GM21825 (cell line): Measurements from ENCODE around the gene PHKA2.

Experiments
- ATAC-seq: cut with Tn5 transposase; IDR thresholded peaks from one replicate; pipeline ENCODE4 v1.9.1; 2021; ENCODE audit warnings: mild to moderate bottlenecking, moderate library complexity; ENCODE audit not compliant: unreplicated experiment

PHKA2 gene

GRCh38 chrX:18933617-18934016, 50.3 kb downstream of the PHKA2 start:
- ATAC-seq, result no peak

DNA sequence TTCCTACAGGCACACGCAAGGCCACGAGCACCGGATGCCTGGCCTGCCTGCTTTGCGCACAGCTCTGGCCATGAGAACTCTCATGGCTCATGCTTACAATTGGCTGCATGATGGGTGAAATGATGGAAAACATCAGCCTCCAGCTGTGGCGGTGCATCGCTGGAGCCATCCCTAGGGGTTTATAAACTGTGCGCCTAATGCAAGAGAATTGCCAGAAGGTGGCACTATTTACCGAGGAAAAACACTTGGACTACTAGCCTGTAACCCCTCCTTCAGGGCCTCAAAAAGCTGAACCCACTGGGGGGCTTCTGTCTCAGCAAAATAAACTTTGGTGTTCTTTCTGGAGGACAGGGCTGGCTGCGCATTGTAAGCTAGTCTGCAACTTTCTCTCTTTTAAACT, 51.9 kb downstream of the PHKA2 start:
- ATAC-seq, result no peak

- ATAC-seq, result no peak
Measured at GRCh38 chrX:18929775-18930174, 54.1 kb downstream of the PHKA2 start.

GRCh38 chrX:18927558-18927957, 56.4 kb downstream of the PHKA2 start:
- no peak for ATAC-seq

- no peak for ATAC-seq
Measured at GRCh38 chrX:18924507-18925088, 59.3 kb downstream of the PHKA2 start.

DNA sequence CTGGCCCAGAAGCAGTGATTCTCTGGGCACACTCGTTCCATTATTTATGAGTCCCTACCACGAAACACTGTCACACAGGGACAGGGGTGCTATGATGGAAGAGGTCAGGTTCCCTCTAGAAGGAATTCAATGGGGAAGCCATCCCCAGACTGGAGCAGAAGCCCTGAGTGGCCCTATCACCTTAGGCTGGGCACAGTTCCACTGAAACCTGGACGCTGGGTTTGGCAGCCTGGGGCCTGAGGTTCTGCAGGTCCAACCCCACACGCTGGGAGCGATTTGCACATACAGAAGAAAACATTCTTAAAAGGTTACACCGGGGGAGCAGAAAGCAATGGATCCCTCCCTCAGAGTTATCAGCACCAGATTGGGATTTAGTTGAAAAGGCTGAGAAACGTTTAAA, 63.3 kb downstream of the PHKA2 start:
- no peak for ATAC-seq

GRCh38 chrX:18920079-18920478, 63.8 kb downstream of the PHKA2 start:
- no peak for ATAC-seq

DNA sequence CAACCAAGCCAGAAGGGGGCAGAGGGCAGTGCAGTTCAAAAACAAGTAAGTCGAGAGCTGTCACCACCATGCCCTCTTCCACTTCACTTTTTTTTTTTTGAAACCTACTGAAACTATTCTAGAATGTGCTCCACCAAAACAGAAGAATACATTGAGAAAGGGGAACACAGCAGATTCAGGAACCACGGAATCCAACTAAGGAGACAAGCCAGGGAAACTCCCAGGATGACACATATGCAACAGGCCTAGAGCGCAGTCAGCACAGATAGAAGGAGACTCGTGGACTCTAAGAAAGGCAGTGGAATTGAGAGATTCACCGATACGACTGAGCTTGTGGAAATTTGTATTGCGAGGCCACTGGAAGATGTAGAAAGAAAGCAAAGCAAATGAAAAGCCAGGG, 66.1 kb downstream of the PHKA2 start:
- no peak for ATAC-seq

GRCh38 chrX:18906286-18906685, 77.6 kb downstream of the PHKA2 start:
- no peak for ATAC-seq

GRCh38 chrX:18900401-18900976, 83.4 kb downstream of the PHKA2 start:
- ATAC-seq, result no peak

DNA sequence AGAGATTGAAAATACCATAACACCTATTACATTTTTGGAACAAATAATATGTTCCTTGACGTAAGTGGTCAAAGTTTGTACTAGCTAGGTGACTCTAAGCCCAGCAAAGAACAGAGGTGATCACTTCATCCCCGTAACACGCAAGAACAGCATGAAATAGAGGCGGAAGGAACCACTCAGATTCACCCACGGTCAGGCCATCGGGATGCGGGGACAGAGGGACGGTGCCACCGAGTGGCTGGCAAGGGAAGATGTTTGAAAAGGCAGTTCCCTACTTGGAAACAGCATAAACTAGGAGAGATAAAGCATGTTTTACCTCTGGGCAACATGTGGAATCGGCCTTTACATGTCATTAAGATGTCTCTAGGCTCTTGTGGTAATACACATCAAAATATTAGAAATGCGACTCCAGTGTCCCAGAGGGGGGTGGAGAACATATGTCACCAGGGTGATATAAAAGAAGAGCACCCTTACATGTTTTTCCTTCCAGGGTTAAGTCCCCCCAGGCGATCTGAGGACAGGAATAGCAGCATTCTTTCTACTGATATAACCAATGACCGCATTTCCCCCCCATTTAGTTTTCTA, 84.0 kb downstream of the PHKA2 start:
- ATAC-seq, result no peak

- ATAC-seq, result no peak
Measured at GRCh38 chrX:18898492-18898891, 85.4 kb downstream of the PHKA2 start.

DNA sequence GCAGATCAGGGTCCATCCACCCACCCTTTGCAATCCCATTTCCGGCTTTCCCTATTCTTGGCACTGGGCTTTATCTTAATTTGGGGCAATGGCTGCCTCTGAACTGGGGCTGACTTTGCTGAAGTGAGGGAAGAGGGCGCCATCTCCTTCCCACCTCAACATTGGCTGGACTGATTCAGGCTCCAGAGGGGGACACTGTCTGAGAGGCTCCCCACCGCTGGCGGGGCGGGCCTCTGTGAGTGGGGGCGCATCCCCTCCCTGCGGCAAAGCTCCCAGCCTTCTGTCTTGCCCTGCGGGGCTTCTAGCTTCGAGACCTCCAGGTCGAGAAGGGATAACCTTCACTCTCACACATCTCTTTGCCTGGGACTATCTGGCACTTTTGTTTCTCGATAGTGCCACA, 85.8 kb downstream of the PHKA2 start:
- no peak for ATAC-seq

- no peak for ATAC-seq
Measured at GRCh38 chrX:18897611-18898010, 86.3 kb downstream of the PHKA2 start.

- no peak for ATAC-seq
Measured at GRCh38 chrX:18896680-18897544, 87.0 kb downstream of the PHKA2 start.

DNA sequence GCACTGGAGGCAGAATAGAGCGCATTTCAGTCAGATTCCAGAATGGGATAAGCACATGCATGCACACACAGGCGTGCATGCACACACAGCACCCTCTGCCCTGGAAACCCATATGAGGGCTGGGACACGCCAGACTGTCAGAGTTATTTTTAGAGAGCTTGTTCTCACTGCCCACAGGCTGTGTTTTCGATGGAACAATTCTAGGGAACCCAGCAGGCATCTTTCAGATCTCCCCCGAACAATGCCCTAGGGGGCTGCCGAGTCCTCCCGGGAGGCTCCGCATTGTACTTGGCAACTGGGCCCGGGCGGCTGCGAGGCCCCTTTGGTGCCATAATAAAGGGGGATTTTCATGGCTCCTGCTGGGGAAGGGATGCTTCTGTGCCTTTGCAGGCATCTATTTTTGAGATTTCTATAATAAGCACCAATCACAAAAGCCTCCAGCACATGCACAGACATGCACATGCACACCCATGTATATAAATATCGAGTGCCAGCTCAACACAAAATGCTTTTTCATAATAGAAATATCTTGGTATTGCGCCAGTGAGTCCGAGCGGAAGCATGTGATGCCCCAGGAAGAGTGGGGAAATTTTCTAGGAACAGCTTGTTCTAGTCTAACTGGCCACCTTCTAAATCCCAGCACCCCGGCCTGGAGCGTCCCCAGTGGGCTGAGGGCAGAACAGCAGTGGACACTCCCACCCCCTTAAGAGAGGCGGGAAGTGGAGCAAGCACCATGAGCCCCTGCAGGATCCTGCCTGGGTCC, 88.5 kb downstream of the PHKA2 start:
- no peak for ATAC-seq

DNA sequence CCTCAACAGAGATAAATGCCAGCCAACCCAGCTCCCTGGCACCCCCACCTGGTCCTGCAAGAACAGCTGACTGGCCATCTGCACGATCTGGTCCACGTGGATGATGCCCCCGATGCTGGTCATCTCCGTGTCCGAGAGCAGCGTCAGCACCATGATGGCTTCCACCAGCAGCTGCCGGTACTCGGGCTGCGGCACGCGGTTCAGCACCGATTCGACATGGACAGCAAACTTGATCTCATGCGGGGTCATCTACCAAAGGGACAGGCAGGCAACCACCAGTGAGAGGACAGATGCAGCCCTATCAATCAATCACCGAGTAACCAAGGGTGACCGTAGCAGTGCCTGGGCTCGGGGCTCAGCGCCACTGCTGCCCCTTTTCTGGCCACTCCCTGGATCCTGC, 89.8 kb downstream of the PHKA2 start:
- no peak for ATAC-seq

DNA sequence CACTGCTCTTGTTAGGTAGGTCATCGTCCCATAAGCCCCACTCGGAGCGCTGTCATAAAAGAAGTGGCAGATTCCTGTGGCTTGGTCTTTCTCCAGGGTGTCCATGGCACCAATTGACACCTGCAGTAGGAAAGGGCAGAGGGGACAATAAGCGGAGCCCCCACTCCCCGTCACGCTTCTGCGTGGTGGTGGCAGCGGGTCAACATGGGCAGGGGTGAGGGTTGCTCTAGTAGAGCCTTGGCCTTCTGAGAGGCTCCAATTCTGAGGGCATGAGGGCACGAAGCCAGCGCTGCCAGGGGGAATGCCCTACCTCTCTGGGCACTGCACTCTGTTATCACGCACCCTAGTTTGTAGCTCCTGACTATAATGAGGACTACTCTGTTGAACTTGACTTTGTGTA, 90.4 kb downstream of the PHKA2 start:
- no peak for ATAC-seq

DNA sequence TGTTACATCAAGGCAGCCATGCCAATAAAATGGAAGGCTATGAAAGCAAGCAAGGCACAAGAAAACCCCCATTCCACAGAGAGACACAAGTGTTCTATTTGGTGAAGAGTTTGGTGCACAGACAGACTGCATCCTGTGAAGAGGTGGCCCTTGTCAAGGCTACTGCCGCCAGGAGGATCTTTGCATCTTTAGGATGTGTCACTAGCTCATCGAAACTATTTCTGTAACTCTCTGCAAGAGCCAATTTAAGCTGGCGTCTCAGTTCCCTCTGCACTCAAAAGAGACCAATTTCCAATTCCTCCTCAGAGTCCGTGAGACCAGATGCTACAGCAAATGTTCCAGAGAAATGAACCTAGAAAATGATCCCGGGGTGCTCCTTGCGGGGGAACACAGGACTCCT, 91.0 kb downstream of the PHKA2 start:
- no peak for ATAC-seq

DNA sequence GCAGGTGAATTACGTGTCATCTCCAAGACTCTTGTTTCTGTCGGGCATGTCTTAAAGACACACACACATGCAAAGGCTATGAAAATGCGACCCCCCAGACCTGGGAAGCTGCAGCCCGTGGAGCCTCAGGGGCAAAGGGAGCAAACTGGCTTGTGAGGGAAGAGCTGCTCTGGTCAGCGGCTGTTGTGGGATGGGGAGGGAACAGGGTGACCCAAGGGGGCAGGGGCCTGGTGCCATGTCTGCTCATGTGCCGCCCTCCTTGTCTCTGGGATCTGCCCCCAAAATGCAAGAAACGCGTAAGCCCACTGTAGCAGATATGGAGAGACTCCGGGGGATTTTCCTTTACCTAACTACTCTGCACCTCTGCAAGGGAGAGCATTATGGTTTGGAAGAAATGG, 92.4 kb downstream of the PHKA2 start:
- no peak for ATAC-seq
